HCT116 (cell line): ENCODE results near the gene ADAM10.

Experiments
- CEBPB ChIP-seq: IDR thresholded peaks from 2 replicates; pipeline ENCODE4 v1.6.1; 2012; ENCODE audit warnings: low read depth
- EZH2phosphoT487 ChIP-seq: fragments of 200-600 bp; IDR thresholded peaks from 2 replicates; pipeline ENCODE4 v1.6.1; 2018; ENCODE audit warnings: antibody characterized with exemption, borderline replicate concordance
- POLR2A ChIP-seq: IDR thresholded peaks from 2 replicates; pipeline ENCODE4 v1.7.0; 2011; ENCODE audit warnings: borderline replicate concordance; ENCODE audit not compliant: insufficient read depth, insufficient read length; ENCODE audit errors: extremely low read depth
- RAD21 ChIP-seq: IDR thresholded peaks from 2 replicates; pipeline ENCODE4 v1.6.1; 2012; ENCODE audit warnings: low read depth, mild to moderate bottlenecking
- YY1 ChIP-seq: IDR thresholded peaks from 2 replicates; pipeline ENCODE4 v1.6.1; 2011; ENCODE audit warnings: low read length, low read depth, moderate library complexity, mild to moderate bottlenecking; ENCODE audit not compliant: insufficient replicate concordance; ENCODE audit errors: extremely low read depth

DNA sequence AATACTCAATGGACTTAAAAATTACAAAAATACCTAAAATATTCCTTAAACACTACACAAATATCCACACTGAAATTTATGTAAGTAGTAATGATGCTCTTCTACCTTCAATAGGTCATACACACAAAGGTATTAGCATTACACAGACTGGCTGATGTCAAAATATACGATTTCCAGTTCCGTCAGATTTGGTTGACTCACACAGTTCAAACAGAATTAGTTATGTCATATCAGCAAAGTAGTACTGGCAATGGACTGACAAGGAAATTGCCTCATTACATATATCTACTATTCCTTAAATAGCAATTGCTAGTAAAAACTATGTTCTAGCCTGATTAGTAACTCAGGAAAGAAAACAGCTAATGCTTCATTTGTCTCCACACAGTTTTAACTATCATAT lies 70.8 kb downstream of the ADAM10 start:
- no peak for TF ChIP-seq POLR2A
- no peak for TF ChIP-seq YY1
- no peak for TF ChIP-seq CEBPB
- no peak for TF ChIP-seq RAD21
- no peak for TF ChIP-seq EZH2phosphoT487
